DMS153 treated with DMSO at 0.1 percent for 48 hours (cell line): Measurements from ENCODE around the gene ACTN4.

Experiments used
- DNase-seq: peaks from one replicate; lab custom pipeline; 2025; ENCODE audit not compliant: unreplicated experiment; lab: John Stamatoyannopoulos, UW

ACTN4 gene

DNA sequence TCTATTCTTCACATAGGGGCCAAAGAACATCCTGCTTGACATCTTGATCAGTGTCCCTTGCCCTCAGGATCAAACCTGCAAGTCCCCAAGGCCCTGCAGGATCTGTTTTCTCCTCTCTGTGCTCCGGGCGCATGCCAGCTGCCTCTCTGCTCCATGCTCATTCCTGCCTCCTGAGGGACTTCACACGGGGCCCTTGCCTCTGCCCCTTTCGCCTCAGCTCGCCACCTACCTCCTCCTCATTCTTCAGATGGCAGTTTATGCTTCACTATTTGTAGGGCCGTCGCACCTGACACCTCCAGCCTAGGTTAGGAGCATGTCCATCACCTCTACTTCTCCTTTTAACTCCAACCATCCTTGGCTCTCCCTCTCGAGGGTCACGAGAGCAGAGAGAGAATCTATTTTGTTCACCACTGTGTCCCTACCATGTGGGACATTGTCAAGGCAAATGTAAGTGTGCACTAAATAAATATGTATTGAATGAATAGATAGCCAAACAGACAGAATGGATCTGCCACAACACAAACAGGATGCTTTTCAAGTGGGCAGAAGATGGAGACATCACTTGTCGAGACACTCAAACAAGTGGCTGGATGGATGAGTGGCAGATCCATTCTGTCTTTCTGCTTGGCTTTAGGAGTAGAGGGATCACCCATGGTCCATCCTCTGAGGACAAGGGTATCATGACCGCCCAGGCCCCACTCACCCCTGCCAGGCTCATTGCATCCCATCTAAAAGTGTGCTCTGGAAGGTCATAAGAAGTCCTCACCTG, 29.6 kb downstream of the ACTN4 start:
- no peak for DNase-seq

- DNase-seq, result no peak
Measured at GRCh38 chr19:38678217-38678890, 30.9 kb downstream of the ACTN4 start.

- no peak for DNase-seq
Measured at GRCh38 chr19:38678891-38679494, 31.5 kb downstream of the ACTN4 start.

DNA sequence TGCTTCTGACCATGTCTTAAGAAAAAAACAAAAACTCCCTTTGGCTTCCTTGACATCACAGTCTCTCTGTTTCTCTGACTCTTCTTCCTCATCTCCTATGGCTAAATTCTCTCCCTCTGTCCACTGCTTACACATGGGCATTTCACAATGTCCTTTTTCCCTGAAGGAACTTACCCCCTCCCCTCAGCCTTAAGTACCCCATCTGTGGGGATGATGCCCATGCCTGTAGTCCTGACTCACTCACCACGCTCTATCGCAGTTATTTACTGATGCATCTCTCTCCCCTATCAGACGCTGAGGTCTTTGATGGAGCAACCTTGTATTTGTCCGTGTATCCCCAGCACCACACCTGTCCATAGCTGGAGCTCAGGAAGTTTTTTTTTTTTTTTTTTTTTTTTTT, 32.4 kb downstream of the ACTN4 start:
- DNase-seq, result no peak

GRCh38 chr19:38682195-38682867, 34.9 kb downstream of the ACTN4 start:
- DNase-seq, result no peak

- DNase-seq, result no peak
Measured at GRCh38 chr19:38682872-38683392, 35.5 kb downstream of the ACTN4 start.

GRCh38 chr19:38683393-38684077, 36.1 kb downstream of the ACTN4 start:
- DNase-seq, result no peak

GRCh38 chr19:38684078-38684861, 36.8 kb downstream of the ACTN4 start:
- DNase-seq, result no peak

GRCh38 chr19:38684862-38685665, 37.6 kb downstream of the ACTN4 start:
- DNase-seq, result no peak

DNA sequence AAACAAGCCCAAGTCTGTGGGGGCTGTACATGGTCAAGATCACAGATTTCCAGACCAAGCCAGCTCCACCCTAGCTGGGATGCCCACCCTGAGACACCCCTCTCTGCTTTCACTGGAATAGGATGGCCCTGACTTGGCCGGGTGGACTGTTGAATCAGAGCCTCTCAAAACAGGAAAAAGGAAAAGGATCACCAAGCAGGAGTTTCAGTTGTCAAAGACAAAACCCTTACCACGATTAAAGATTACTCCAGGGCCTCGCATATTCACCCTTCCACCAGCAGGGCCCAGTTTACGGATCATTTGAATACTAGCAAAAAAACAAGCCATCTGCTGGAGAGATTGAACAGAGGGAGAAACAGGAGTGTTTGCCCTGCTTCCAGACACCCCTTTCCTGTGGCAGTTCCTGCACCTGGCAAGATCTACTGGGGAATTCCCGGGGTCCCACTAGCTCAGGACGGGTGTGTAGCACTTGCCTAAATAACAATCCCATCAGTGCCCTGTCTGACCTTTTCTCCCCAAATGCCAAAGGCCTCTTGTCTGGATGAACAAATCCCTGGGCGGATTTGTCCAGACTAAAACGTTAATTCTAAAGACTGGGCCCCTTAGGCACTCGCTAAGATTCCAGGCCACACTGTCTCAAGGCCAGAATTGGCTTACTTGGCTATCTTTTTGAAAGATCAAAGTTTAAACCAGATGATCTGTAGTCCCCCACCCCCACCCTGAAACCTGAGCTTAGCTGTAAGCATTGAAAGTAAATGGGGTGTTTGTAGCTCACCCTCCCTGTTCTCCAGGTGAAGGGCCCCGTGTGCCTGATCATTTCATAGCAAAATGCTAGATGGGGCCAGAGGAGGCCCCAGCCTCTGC, 38.4 kb downstream of the ACTN4 start:
- no peak for DNase-seq

GRCh38 chr19:38686530-38686888, 39.1 kb downstream of the ACTN4 start:
- no peak for DNase-seq

DNA sequence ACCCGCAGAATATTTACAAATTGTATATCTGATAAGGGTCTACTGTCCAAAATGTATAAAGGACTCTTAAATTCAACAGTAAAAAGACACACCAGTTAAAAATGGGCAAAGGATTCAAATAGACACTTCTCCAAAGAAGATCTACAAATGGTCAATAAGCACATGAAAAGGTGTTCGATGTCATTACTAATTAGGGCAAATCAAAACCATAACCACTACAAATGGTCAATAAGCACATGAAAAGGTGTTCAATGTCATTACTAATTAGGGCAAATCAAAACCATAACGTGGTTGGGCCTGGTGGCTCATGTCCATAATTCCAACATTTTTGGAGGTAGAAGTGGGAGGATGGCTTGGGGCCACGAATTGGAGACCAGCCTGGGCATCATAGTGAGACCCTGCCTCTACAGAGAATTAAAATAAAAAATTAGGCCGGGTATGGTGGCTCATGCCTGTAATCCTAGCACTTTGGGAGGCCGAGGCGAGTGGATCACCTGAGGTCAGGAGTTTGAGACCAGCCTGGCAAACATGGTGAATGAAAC, 40.5 kb downstream of the ACTN4 start:
- no peak for DNase-seq

DNA sequence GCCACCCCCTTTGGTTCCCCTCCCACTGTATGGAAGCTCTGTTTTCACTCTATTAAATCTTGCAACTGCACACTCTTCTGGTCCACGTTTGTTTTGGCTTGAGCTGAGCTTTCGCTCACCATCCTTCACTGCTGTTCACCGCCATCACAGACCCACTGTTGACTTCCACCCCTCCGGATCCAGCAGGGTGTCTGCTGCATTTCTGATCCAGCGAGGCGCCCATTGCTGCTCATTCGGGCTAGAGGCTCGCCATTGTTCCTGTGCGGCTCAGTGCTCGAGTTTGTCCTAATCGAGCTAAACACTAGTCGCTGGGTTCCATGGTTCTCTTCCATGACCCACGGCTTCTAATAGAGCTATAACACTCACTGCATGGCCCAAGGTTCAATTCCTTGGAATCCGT, 42.7 kb downstream of the ACTN4 start:
- DNase-seq, result no peak

GRCh38 chr19:38690832-38691231, 43.4 kb downstream of the ACTN4 start:
- DNase-seq, result no peak

DNA sequence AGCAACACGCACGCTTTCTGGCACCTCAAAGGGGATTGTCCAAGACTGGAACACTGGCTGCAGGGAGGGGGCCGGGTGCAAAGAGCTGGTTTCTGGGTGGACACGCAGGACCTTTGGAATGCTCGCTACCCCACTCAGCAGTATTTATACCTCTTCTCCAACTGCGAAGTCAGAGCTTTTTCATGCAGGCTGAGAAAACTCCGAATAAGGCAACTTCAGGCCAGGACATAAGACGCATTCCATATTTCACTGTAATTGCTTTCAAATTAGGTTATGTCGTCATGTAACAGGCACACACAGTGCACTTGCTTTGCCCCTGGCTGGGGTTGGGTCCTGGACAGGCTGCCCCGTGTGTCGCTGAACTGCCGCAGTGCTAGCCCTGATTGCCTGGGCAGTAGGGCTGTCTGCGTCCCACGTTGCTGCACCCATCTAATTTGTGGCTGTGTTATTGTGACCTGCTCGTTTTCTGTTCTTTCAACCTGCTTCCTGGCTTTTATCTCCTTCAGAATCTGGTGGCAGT, 44.5 kb downstream of the ACTN4 start:
- DNase-seq, result no peak

DNA sequence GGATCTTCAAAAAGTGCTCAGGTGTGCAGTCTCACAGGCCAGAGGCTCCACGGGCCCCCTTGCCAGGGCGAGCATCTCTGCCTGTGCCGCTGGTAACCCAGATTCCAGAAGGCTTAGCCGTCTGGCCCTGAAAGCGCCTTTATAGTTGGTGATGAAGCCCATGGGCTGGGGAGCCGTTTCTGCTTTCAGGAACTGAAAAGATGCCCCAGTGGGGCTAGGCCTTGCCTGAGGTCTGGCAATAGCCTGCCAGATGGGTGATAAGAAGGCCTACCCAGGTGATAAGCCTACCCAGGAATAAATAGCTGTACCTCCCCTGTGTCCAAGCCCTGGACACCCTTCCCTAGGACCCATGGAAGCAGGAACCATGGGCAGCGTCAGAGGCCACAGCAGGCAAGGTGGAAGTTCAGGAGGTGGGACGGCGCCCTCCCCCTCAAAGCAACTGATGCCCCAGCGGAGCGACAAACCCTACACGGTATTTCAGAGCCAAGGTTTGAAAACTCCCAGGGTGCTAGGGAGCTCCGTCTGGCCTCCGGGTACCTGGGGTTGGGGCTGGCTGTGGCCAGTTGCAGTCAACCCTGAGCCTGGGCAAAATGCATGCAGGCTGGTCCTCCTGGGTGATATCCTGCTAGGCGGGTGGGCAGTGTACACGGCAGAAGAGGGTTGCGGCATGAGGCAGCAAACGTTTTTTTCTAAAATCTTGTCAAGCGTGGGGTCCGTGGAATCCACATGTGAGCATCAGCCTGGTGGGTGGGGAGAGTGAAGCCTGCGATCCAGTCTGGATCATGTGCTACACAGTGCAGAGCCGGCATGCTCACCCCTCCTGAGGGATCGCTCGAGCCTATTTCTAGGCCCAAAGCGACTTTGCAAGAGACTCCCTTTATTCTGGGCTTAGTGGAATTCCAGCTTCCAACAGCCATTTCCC, 45.3 kb downstream of the ACTN4 start:
- no peak for DNase-seq
